BLaER1 treated with 17β-estradiol and CSF1 and Interleukin-3, amounts not matched to agents 10 nM and 100 nM (cell line): ENCODE results near the gene INTS11.
A peak's percentile ranks its signal among the peaks of the same experiment; 100 is the strongest.

ENCODE experiments used
- H3K27ac ChIP-seq, 11 experiments: shearing (Covaris generic); formaldehyde crosslinking; 2 replicates each; pipeline ENCODE4 v1.8.1; 2022
- H3K27me3 ChIP-seq, 11 experiments: shearing (Covaris generic); formaldehyde crosslinking; 2 replicates each; pipeline ENCODE4 v1.8.1; 2022
- H3K36me3 ChIP-seq, 11 experiments: shearing (Covaris generic); formaldehyde crosslinking; 2 replicates each; pipeline ENCODE4 v1.8.1; 2022
- H3K4me1 ChIP-seq, 10 experiments: shearing (Covaris generic); formaldehyde crosslinking; 2 replicates each; pipeline ENCODE4 v1.8.1; 2022
- H3K4me2 ChIP-seq, 11 experiments: shearing (Covaris generic); formaldehyde crosslinking; 2 replicates each; pipeline ENCODE4 v1.8.1; 2022
- H3K4me3 ChIP-seq, 10 experiments: shearing (Covaris generic); formaldehyde crosslinking; 2 replicates each; pipeline ENCODE4 v1.8.1; 2022
- H3K9ac ChIP-seq, 11 experiments: shearing (Covaris generic); formaldehyde crosslinking; 2 replicates each; pipeline ENCODE4 v1.8.1; 2022
- H3K9me3 ChIP-seq, 11 experiments: shearing (Covaris generic); formaldehyde crosslinking; replicated peaks in 1 of 11; 2 replicates each; pipeline ENCODE4 v1.8.1; 2022
- H4K20me1 ChIP-seq, 11 experiments: shearing (Covaris generic); formaldehyde crosslinking; 2 replicates each; pipeline ENCODE4 v1.8.1; 2022
- Cebpa-rat ChIP-seq, 11 experiments: shearing (Covaris generic); IDR thresholded peaks; 2 replicates each; pipeline ENCODE4 v1.8.1; 2022

INTS11 gene

GRCh38 chr1:1311107-1312104 lies 13.1 kb downstream of the INTS11 start:
- no peaks in the 10 kb centered on the region for H3K9me3 ChIP-seq
- no peak overlapping the region for H3K4me3 ChIP-seq
- peak overlapping the region in 5 of 11 experiments; percentile 16 to 85 (median 23); a peak in 6 of 22 replicates for H3K9ac ChIP-seq
- peaks cover 50 to 68% (median 64%) of the 10 kb centered on the region in 11 experiments for H3K36me3 ChIP-seq
- no peak for TF ChIP-seq Cebpa-rat (IDR thresholded peaks at IDR 0.05)
- H4K20me1 ChIP-seq, result peaks cover 21 to 85% (median 75%) of the 10 kb centered on the region in 11 experiments; a peak in 21 of 22 replicates
- peaks cover 19 to 25% (median 23%) of the 10 kb centered on the region in 10 experiments for H3K4me1 ChIP-seq
- no peaks in the 10 kb centered on the region for H3K27me3 ChIP-seq
- H3K27ac ChIP-seq, result no peak overlapping the region
- no peak overlapping the region for H3K4me2 ChIP-seq

- H3K36me3 ChIP-seq, result peaks cover 44 to 62% (median 57%) of the 10 kb centered on the region in 11 experiments
Measured at GRCh38 chr1:1310476-1311053, 13.9 kb downstream of the INTS11 start.

GRCh38 chr1:1310109-1310385 lies 14.4 kb downstream of the INTS11 start:
- no peak for TF ChIP-seq Cebpa-rat (IDR thresholded peaks at IDR 0.05)
- Histone ChIP-seq H3K9ac (peak overlapping the region in 10 of 11 experiments; percentile 84 to 97 (median 91); a peak in 17 of 22 replicates), H3K36me3 (peaks cover 43 to 58% (median 53%) of the 10 kb centered on the region in 11 experiments), H3K27ac (no peak overlapping the region), H3K4me1 (peaks cover 32 to 39% (median 37%) of the 10 kb centered on the region in 10 experiments), H4K20me1 (peaks cover 16 to 88% (median 79%) of the 10 kb centered on the region in 11 experiments; a peak in 21 of 22 replicates), H3K4me2 (peak overlapping the region; percentile 97 to 100 (median 98); a peak in 21 of 22 replicates), H3K4me3 (peak overlapping the region in 8 of 10 experiments; percentile 85 to 99 (median 93); a peak in 15 of 20 replicates), H3K9me3 (no peaks in the 10 kb centered on the region), H3K27me3 (no peaks in the 10 kb centered on the region)

More at GRCh38 chr1:1310476-1311053, 13.9 kb downstream of the INTS11 start:
- peak overlapping the region; percentile 97 to 100 (median 98); a peak in 20 of 22 replicates for H3K4me2 ChIP-seq
- no peaks in the 10 kb centered on the region for H3K27me3 ChIP-seq
- H4K20me1 ChIP-seq, result peaks cover 16 to 86% (median 77%) of the 10 kb centered on the region in 11 experiments; a peak in 21 of 22 replicates
- H3K27ac ChIP-seq, result no peak overlapping the region
- peak overlapping the region in 6 of 10 experiments; percentile 85 to 99 (median 94); a peak in 9 of 20 replicates for H3K4me3 ChIP-seq
- TF ChIP-seq Cebpa-rat (IDR thresholded peaks at IDR 0.05), result no peak
- H3K9ac ChIP-seq, result peak overlapping the region in 10 of 11 experiments; percentile 84 to 97 (median 91); a peak in 15 of 22 replicates
- peaks cover 27 to 34% (median 31%) of the 10 kb centered on the region in 10 experiments for H3K4me1 ChIP-seq
- H3K9me3 ChIP-seq, result no peaks in the 10 kb centered on the region

- H3K27ac ChIP-seq, result peak overlapping the region; percentile 67 to 91 (median 88); a peak in 20 of 22 replicates
- TF ChIP-seq Cebpa-rat (IDR thresholded peaks at IDR 0.05), result no peak
Measured at GRCh38 chr1:1309251-1310108, 15.0 kb downstream of the INTS11 start.

GRCh38 chr1:1308756-1309250 lies 15.7 kb downstream of the INTS11 start:
- H3K27ac ChIP-seq, result peak overlapping the region; percentile 67 to 91 (median 88); a peak in 21 of 22 replicates
- peaks cover 11 to 88% (median 79%) of the 10 kb centered on the region in 11 experiments; a peak in 21 of 22 replicates for H4K20me1 ChIP-seq
- no peaks in the 10 kb centered on the region for H3K27me3 ChIP-seq
- H3K36me3 ChIP-seq, result peaks cover 30 to 45% (median 41%) of the 10 kb centered on the region in 11 experiments
- H3K4me1 ChIP-seq, result peaks cover 45 to 51% (median 49%) of the 10 kb centered on the region in 10 experiments
- H3K4me2 ChIP-seq, result peak overlapping the region; percentile 97 to 100 (median 98)
- peak overlapping the region; percentile 84 to 97 (median 91) for H3K9ac ChIP-seq
- no peaks in the 10 kb centered on the region for H3K9me3 ChIP-seq
- no peak for TF ChIP-seq Cebpa-rat (IDR thresholded peaks at IDR 0.05)
- peak overlapping the region; percentile 85 to 99 (median 90) for H3K4me3 ChIP-seq

More at GRCh38 chr1:1309251-1310108, 15.0 kb downstream of the INTS11 start:
- Histone ChIP-seq H3K4me3 (peak overlapping the region; percentile 85 to 99 (median 90)), H3K9ac (peak overlapping the region; percentile 84 to 97 (median 91)), H4K20me1 (peaks cover 16 to 88% (median 79%) of the 10 kb centered on the region in 11 experiments; a peak in 21 of 22 replicates), H3K9me3 (no peaks in the 10 kb centered on the region), H3K27me3 (no peaks in the 10 kb centered on the region), H3K4me1 (peaks cover 38 to 44% (median 42%) of the 10 kb centered on the region in 10 experiments), H3K36me3 (peaks cover 37 to 52% (median 48%) of the 10 kb centered on the region in 11 experiments), H3K4me2 (peak overlapping the region; percentile 97 to 100 (median 98))

- Histone ChIP-seq H4K20me1 (peaks cover 5 to 88% (median 79%) of the 10 kb centered on the region in 11 experiments; a peak in 20 of 22 replicates), H3K27ac (peak within 1 kb of the TSS; percentile 82 to 91 (median 88)), H3K27me3 (no peaks in the 10 kb centered on the region), H3K9me3 (no peaks in the 10 kb centered on the region), H3K4me2 (peak within 1 kb of the TSS; percentile 97 to 100 (median 99)), H3K4me1 (peaks cover 50 to 57% (median 55%) of the 10 kb centered on the region in 10 experiments), H3K4me3 (peak within 1 kb of the TSS; percentile 85 to 99 (median 90)), H3K9ac (peak within 1 kb of the TSS; percentile 84 to 97 (median 91)), H3K36me3 (peaks cover 24 to 39% (median 34%) of the 10 kb centered on the region in 11 experiments; a peak in 21 of 22 replicates)
- peak; percentile 54 to 100 (median 95); a peak in 20 of 22 replicates for TF ChIP-seq Cebpa-rat (IDR thresholded peaks at IDR 0.05)
Measured at GRCh38 chr1:1307923-1308755, 16.3 kb downstream of the INTS11 start, which contains the start of the genes ACAP3 and PUSL1. ACAP3 (minus strand) TSS chr1:1307930; CDS start chr1:1307815, 115 bp downstream. PUSL1 (plus strand) TSS chr1:1308597; CDS start chr1:1308644, 47 bp downstream.
